Activated CD8-positive, alpha-beta memory T cell treated with anti-CD3 and anti-CD28 coated beads, Interleukin-2, amount 50 U/mL, for 48 hours (primary cell): ENCODE results near the gene RNU1-2.
A peak's percentile ranks its signal among the peaks of the same experiment; 100 is the strongest.
"Not testable (repeated sequence)": the region's sequence is repeated elsewhere in the genome, so short reads cannot be mapped to it uniquely, and the experiment has no call there.

Experiments used
- DNase-seq: peaks from one replicate; pipeline ENCODE4 v3.0.0-alpha.2; 2020

RNU1-2 gene

DNA sequence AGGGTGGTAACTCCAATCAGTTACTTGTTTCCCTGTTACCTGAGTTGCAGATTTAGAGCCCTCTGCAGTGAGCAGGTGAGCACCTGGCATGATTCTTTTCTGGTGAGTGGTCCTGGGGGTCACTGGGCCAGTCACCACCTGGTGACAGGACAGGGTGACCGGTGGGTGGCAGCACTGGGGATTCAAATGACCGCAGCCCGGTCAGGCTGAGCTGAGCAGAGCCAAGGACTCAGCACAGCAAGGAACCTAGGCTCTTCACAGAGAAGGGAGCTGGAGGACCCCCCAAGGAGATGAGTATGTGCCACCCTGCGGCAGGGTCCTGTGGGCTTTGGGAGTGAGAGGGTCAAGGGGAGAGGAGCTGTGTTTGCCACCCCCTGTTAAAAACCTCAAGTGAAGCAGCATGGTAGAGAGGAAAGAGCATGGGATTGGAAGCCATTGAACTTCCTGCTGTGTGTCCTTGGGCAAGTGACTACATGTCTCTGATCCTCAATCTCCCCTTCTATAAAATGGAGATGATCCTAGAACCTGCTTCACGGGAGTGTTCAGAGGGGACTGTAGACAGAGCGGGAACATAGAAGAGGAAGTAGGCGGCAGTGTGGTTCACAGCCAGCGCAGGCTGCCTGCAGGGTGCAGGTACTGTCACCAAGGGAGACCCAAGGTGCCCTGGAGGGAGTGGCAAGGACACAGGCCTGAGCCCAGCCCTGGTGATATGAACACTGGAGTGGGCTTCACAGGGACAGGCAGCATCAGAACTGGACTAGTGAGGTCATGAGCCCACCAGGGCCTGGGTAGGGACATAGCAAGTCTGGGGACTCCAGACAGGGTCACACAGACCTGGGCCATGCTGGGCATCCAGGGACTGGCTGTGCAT is 16.3 kb downstream of the RNU1-2 start:
- not testable (repeated sequence) for DNase-seq

DNA sequence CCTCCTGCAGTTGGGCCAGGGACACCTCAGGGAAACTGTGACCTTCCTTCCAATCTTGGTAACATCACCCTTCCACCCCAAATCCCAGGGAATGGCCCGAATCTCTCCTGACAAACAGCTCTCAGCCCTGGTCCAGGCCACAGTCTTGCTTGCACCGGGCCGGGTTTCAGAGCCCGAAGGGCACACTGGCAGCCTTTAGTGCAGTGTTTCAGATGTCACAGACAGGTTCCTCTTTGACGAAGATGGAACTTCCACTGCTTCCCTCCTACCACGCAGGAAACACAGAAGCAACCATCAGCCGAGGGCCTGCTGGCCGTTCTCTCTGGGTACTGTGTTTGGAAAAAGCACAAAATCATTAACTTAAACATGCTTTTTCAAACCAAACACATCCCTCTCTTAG is 17.0 kb downstream of the RNU1-2 start:
- not testable (repeated sequence) for DNase-seq

DNA sequence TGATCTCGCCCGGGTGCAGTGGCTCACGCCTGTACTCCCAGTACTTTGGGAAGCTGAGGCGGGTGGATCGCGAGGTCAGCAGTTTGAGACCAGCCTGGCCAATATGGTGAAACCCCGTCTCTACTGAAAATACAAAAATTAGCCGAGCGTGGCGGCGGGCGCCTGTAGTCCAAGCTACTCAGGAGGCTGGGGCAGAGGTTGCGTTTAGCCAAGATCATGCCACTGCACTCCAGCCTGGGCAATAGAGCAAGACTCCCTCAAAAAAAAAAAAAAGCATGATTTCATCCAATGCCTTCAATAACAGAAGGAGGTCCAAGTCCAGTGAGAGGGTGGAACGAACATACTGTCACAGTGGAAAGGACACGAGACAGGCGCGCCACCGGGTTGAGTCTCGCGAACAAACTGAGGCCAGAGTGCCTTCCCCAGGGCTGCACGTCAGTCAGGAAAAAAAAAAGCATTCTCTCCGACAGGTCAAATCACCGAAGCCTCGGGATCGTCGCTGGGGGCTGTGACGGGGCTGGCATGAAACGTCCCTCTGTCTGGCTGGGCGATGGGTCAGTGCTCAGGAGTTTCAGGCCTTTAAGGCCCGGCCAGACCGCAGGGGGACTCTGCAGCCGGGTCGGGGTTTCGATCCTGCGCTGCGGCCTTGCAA is 17.5 kb downstream of the RNU1-2 start:
- DNase-seq: no peak

DNA sequence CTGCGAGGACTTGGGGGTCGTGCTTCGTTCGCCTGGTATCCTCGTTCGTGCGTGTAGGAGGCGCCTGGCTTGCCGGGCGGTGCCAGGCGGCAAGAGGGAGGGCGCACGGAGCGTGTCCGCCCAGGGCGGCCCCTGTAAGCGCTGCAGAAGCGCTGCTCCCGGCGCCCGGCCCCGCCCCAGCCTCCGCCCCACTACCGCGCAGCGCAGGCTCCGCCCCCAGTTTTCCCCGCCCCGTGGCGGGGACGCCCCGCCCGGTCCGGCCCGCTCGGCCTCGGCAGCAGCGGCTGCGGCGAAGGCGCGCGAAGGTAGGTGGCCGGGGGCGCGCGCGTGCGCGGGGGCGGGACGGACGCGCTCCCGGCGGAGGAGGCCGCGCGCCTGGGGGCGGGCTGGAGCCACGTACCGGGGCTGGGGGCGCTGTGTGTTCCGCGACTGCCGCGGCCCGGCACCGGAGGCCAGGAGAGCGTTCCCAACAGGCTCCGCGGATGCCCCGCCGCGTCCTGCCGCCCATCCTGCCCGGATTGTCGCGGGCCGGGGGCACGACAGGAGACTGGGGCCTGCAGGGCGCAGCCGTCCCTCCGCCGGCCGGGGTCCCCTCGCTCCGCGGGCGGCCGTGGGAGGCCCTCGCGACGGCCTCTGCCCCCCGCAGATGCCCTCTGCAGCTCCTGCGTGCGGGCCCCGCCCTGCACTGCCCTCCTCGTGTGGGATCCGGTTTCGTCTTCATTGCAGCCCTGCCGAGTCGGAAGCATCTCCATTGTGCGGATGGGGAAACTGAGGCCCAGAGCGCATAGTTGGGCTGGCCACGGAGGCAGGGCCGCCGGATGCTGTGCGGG is 18.3 kb downstream of the RNU1-2 start:
- peak; percentile 99 for DNase-seq

DNA sequence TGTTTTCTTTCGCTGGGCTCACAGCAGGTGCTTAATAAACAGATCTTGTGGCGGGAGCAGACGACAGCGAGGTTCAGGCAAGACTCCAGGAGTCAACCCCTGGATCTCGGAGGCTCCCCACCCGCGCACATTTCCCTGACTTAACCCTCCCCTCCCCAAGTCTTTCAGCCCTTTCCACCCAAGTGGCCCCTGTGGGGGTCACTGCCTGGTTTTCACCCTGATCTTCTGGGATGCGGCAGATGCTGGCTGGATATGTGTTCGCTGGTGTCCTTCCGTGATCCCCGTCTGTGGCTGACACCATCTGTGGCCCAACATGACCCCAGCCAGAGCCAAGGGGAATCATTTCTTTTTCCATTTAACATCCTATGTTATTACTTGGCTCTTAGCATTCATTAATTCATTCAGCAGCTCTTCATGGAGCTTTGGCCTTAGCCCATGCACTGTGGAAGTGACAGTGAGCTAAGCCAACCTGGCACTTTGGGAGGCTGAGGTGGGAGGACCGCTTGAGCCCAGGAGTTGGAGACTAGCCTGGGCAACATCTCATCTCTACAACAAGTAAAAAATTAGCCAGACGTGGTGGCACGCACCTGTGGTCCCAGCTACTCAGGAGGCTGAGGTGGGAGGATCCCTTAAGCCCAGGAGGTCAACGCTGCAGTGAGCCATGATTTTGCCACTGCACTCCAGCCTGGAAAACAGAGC is 19.3 kb downstream of the RNU1-2 start:
- DNase-seq: not testable (repeated sequence)

DNA sequence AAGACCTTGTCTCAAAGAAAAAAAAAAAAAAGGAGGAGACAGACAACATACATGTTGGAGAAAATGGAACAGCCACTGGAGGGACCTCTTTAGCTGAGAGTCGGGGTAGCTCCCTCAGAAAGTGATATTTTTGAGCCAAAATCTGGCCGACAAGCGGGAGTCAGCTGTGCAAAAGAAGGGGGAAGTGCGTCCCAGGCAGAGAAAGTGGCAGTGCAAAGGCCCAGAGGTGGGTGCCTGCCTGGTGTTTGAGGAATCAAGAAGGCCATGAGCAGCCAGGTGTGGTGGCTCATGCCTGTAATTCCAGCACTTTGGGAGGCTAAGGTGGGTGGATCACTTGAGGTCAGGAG is 19.8 kb downstream of the RNU1-2 start:
- no peak for DNase-seq

DNA sequence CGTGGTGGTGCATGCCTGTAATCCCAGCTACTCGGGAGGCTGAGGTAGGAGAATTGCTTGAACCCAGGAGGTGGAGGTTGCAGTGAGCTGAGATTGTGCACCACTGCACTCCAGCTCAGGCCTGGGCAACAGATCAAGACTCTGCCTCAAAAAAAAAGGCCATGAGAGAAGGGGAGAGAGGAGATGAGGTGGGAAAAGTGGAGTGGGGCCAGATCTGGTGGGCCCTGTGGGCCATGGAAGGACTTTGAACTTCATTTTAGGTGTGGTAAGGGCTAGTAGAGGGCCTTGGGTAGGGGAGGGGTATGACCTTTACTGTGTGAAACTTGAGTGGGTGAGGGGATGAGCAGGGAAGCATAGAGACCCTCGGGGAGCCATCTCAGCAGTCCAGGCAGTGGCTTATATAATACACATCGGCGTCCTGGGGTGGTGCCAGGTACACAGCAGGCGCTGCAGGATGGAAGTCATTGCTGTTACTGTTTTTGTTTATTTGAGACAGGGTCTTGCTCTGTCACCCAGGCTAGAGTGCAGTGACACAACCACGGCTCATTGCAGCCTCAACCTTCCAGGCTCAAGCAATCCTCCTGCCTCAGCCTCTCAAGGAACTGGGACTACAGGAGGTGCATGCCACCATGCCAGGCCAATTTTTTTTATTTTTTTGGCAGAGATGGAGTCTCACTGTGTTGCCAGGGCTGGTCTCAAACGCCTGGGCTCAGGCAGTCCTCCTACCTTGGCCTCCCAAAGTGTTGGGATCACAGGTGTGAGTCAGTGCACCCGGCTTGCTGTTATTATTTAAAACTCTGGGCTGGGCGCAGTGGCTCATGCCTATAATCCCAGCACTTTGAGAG is 20.5 kb downstream of the RNU1-2 start:
- not testable (repeated sequence) for DNase-seq

DNA sequence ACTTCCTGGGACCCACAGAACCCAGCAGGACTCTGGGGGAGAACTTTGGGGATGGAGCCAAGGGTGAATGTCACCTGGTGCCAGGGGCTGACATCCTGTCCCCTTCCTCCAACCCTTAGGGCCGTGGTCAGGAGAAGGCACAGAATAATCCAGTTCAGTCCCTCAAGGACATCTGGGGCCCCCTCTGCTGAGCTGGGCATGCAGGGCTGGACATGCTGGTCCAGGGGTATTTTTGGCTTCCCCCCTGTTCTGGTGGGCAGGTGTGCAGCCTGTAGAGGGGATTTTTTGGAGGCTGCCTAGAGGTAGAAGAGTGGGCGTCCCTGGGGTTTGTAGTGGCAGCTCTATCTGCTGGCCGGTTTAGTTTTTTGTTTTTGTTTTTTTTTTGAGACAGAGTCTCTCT is 22.6 kb downstream of the RNU1-2 start:
- DNase-seq: no peak

DNA sequence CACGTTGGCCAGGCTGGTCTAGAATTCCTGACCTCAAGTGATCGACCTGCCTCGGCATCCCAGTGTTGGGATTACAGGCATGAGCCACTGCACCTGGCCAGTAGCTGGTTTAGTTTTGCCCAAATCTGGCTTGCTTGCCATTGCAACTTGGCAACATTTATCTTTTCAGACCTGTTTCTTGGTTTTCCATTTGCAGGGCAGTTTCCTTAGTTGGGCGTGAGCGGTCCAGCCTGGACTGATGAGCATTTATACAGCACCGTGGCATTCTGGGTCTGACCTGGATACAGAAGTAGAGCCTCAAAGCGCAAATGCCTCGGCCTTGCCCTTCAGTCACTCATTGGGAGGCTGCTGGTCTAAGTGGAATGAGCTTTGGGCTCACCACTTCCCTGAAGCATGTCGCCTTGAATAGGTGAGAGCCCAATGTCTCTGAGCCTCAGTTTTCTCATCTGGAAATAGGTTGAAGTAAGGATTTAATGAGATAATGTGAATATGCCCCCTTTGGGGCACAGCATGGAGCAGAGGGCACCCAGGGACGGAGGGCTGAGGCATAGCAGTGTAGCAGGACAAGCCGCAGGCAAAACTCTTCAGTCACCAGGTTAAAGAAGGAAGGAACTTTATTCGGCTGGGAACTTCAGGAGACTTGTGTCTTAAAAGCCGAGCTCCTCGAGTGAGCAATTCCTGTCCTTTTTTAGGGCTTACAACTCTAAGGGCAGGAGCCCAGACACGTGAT is 23.3 kb downstream of the RNU1-2 start:
- DNase-seq: not testable (repeated sequence)

DNA sequence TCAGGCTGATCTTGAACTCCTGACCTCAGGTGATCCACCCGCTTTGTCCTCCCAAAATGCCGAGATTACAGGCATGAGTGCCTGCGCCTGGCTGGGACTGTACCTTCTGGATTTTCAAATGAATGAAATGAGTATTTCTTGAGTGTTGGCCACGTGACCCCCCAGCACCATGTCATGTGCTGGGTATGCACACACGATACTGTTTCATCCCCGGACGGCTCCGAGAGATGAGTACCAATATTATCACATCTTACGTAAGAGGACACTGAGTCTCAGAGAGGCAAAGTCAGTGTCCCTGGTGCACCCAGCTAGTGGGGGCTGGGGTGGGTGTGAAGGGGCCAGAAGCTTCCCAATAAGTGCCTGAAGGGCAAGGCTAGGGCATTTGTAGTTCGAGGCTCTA is 25.2 kb downstream of the RNU1-2 start:
- DNase-seq: no peak

DNA sequence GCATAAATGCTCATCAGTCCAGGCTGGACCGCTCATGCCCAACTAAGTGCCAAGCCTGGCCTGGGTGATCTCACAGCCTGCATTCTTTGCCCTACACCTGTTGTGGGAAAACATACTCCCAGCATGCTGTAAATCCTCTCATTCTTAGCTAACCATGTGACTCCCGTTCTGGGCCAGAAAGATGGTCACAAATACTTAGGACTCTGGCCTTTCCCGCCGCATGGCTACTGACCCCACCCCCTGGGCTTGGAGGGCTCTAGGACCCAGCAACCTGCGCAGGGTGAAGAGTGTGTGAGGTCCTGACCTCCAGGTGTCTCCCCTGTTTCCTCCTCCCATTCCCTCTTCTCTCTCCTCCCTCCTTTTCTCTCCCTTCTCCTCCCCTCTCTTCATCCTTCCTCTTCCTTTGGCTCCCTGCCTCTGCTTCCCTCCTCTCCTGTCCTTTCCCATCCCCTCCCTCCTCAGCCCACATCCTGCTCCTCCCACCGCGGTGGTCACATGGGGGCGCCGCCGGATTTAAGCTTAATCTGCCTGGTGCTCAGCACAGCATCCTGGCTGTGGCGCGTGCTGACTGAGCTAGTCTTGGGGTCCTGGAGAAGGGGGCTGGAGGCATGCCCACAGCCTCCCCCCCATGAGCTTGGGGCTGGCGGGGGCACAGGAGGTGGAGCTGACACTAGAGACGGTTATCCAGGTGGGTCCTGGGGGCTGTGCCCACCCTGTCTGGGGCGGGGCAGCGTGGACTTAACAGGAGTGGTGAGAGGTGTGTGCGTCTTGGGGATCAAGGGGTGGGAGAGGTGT is 25.8 kb downstream of the RNU1-2 start, which contains the start of gene CROCC:
Gene CROCC, plus strand, starts transcription at position 541 of the 795 bp plus-strand sequence. Its CDS starts 88 bp downstream, at position 629.
- peak; percentile 84 for DNase-seq

DNA sequence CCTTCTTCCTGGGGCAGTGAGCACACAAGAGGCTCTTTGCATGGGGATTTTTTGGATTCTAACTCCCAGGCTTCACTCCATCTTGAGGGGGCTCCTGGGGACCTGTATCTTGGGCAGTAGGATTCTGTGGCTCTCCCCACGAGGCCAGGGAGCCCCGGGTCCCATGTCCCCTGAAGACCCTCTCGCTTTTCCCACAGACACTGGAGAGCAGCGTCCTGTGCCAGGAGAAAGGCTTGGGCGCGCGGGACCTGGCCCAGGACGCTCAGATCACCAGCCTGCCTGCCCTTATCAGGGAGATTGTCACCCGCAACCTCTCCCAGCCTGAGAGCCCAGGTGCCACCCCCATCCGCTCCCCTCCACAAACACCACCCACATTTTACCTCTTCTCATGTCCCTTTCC is 26.7 kb downstream of the RNU1-2 start:
- DNase-seq: no peak

DNA sequence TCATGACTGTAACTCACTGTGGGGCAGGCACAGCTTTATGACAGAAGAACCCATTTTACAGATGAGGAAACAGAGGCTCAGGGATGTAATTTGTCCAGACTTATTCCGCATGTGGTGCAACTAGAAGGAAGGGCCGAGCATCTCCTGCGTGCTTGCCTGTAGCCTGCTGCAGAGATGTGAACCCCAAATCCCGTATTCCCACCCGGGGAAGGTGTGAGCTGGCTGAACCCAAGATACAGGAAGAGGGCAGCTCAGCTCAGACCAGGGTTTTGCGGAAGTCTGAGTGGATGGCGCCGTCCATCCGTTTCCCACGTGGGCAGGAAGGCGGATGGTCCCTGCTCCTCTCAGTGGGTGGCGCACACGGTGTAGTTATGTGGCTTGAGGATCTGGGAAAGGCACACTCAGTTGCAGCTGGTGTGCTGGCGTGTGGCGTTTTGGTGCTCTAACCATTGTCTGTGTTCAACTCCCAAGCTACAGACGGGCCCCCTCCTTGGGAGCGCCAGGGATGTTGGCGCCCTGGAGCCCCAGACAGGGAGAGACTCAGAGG is 27.2 kb downstream of the RNU1-2 start:
- DNase-seq: no peak

DNA sequence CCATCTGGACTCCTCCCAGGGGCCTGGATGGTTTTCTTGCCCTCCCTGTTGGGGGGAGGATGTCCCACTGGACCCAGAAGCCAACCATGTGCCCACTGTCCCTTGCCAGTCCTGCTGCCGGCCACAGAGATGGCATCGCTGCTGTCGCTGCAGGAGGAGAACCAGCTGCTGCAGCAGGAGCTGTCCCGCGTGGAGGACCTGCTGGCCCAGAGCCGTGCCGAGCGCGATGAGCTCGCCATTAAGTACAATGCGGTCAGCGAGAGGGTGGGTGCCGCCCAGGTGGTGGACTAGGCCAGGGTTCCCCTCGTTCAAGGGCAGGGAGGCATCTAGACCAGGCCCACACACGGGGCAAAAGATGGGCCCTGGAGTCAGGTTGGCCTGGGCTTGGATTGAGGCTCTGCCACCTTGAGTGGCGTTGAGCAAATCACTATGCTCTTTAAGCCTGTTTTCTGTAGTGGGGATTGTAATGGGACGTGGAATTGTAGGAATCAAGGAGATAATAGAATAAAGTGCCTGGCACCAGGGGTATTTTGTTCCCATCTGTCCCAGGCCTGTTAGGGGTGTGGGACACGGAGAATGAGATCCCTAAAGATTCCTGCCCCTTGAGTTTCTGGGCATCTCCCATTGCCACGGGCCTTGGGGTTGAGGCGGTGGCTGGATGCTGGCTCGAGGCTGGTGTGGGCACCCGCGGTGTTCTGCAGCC is 28.6 kb downstream of the RNU1-2 start:
- DNase-seq: no peak

DNA sequence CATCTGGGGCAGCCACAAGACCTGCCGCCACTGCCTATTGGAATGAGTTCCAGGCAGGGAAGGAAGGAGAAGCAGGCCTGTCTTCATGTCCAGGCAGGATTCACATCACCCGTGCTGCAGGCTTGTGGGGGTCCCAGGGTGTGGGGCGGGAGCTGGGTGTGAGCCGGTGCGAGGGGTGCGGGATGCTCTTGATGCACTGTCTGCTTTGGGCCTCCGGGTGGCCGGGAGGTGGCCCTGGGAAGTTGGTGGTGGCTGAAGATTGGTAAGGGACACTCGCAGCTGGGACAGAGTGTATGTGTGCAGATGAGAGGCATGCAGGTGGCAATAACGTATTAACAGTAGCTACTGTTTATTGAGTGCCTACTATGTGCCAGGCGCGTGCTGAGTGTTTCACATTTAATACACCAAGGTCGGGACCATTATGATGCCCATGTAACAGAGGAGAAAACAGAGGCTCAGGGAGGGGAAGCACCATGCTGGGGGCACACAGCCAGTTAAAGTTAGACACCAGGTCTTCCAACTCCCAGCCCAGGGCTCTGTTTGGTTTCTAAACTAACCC is 29.2 kb downstream of the RNU1-2 start:
- no peak for DNase-seq

DNA sequence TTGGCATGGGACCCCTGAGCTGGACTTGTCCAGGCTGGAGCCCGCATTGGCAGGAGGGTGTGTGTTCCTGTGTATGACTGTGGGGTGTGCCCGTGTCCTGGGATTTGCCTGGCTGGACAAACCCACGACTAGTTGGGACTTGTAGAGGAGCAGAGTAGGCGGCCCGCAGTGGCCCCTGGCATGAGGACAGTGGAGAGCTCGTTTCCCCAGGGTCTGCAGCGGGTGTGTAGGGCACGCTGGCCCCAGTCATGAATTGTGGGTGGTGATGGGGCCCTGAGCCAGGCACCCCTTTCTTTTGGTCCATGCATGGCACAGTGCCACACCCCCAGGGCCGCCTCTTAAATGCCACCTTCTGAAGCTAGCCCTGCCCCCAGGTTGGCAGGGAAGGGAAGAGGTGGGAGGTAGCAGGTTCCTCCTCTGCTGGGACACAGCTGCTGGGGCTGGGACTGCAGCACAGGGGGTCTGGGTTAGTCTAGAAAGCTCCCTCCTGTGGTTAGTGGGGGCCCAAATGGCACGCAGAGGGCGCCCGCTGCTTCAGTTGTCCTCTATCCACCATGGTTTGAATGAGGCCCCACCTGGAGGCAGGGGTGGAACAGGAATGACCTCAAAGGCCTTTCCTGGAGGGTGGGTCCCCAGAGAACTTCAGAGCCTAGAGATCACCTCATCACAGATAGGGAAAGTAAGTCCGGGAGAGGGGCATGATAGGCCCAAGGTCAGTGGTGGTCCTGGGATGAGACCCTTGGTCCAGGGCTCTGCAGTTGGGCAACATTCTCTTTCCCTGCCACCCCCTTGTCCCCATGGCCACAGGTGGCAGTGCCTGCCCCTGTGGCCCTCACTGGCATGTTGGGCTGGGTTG is 30.1 kb downstream of the RNU1-2 start:
- DNase-seq: no peak

DNA sequence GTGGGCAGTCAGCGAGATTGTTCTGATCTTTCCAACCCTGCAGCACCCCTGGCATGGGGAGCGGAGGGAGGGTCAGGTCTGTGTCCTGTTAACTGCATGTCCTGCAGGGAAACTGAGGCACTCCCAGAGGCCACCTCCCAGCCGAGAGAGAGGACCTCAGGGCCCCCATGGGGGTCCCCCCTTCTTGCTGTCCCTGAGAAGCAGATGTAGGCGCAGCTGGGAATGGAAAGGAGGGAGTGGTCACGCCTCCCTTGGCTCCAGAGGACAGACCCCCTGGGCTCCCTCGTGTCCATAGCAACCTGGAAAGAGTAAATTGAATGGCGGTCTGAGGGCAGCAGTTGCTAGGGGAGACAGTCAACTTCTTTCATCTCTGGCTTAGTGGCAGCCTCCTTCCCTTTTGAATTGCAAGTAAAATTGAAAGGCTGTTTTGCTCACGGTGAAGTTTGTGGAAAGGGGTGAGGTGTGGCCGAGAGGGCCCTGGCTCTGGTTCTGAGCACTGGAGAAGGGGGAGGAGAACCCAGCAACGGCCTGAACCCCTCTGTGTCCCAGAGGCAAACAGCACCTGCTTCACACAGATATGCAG is 30.8 kb downstream of the RNU1-2 start:
- no peak for DNase-seq

DNA sequence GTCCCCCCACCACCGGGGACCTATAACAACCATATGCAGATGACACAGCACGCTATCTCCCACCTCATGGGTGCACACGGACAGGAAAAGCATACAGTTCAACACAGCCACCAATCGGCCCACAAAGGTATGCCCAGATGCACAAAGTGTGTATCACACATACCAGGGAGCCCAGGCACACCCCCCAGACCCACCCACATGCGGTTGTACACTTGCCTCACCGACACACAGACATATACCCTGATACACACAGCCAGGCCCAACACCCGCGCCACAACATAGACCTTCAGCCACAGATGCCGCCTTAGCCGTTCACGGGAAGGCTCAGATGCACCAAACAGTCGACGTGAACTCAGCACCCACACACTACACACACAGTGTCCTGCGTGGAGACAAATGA is 31.5 kb downstream of the RNU1-2 start:
- no peak for DNase-seq
